ENCODE measurements around the gene CD160.

- no peak for TF ChIP-seq CTCF (IDR thresholded peaks at IDR 0.05)
- TF ChIP-seq SIN3A (IDR thresholded peaks at IDR 0.05; ENCODE audit: borderline replicate concordance, insufficient read depth, low read depth, low read length) = no peak
- no peak for TF ChIP-seq REST (IDR thresholded peaks at IDR 0.05; ENCODE audit: insufficient read depth in 1 of 2, low read depth in 2 of 2, low read length in 1 of 2)
- TF ChIP-seq POLR2AphosphoS5 (IDR thresholded peaks at IDR 0.05; ENCODE audit: low read depth, low read length) = no peak
Observed at GRCh38 chr1:145706086-145706664, 13.1 kb upstream of the CD160 start.
